ENCODE measurements around the gene LYPD1. TPM values are rescaled to one million over a fixed set of nuclear protein-coding genes. Genes with fewer than 3 reads are reported as not detected.
"Not testable (repeated sequence)": the region's sequence is repeated elsewhere in the genome, so short reads cannot be mapped to it uniquely, and the experiment has no call there.

Gene LYPD1, protein sequence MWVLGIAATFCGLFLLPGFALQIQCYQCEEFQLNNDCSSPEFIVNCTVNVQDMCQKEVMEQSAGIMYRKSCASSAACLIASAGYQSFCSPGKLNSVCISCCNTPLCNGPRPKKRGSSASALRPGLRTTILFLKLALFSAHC
- total RNA-seq (2014; rRNA removed; shearing (Covaris generic)): 0.04 TPM in 1 of 2 replicates, not detected in the other

DNA sequence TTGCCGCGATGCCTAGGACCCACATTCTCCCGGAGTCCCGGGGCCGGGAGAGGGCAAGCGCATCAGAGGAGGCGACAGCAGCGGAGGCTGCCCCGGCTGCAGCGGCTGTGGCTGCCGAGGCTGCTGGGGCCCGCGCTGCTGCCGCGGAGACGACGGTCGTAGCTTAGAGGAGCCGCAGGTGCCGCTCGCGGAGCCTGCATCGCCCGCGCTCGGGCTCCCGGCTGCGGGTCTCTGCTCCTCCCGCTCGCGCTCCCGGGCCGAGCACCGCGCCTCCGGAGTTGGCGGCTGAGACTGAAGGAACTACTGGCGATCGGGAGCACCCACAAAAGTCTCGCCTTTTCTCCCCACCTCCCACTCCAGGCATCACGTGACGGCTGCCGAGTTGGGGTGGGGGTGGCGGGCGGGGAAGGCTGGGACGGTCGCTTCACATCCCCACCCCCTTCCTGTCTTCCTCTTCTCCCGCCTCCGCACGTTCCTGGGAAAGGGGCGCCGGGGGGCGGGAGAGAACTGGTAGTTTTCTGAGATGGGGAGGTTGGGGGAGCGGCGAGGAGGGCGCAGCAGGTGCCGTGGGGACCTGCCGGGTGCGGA is at the start of gene LYPD1:
Gene LYPD1, minus strand, starts transcription at position 298 of the 588 bp plus-strand sequence. Its CDS starts 273 bp downstream, at position 25.
- H3K27ac ChIP-seq: no peak within 1 kb of the TSS

DNA sequence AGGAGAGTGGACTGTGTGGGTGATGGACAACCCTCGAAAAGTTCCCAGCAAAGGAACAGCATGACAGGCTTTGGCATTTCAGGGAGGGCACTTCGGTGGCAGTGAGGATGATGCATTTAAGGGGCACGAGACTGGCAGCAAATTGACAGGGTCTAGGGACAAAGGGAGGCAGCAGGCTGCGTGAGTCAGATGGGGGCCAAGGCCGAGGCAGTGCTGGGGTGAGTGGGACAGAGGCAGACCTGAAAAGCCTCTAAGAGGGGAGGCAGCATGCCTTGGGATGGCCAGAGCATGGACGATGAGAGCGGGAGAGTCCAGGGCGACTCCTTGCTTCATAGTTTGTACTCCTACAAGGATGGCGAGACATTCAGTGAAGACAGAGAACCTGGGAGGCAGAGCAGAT is 49.5 kb upstream of the LYPD1 start:
- Histone ChIP-seq H3K27ac (no peak overlapping the region), H3K36me3 (no peaks in the 10 kb centered on the region), H3K4me3 (no peak overlapping the region), H3K4me1 (no peaks in the 10 kb centered on the region), H3K9me3 (replicated peaks) (no peaks in the 10 kb centered on the region), H3K27me3 (no peaks in the 10 kb centered on the region)
- DNase-seq: no peak

More for the DNA sequence above, at the start of gene LYPD1:
- Histone ChIP-seq H3K27me3 (no peaks in the 10 kb centered on the region), H3K4me1 (0 out of 2 replicates have a peak, but pooled peaks cover 3% of the 10 kb centered on the region), H3K9me3 (replicated peaks) (no peaks in the 10 kb centered on the region), H3K4me3 (no peak within 1 kb of the TSS), H3K36me3 (no peaks in the 10 kb centered on the region)
- no peak for DNase-seq

DNA sequence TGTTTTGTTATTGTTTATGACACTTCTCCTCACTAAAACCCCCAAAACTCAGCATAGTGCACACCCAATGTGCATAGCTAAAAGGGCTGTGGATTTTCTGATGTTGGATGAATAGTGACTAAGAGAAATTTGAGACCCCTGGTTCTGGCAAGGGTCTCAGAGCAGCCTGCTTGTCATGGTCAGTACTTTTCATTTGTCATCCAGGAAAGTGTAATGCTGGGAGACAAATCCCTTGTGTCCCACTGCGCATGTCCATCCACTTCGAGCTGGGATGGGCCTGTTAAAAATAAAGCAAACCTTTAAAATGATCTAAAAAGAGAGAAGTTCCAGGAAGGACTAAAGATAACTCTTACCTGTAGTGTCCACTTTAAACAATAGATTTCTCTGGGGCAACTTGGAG is 46.9 kb upstream of the LYPD1 start:
- DNase-seq: no peak
- no peak overlapping the region for H3K4me3 ChIP-seq
- H3K4me1 ChIP-seq: no peaks in the 10 kb centered on the region
- H3K9me3 ChIP-seq (replicated peaks): no peaks in the 10 kb centered on the region
- H3K27me3 ChIP-seq: no peaks in the 10 kb centered on the region
- H3K27ac ChIP-seq: no peak overlapping the region
- H3K36me3 ChIP-seq: no peaks in the 10 kb centered on the region

DNA sequence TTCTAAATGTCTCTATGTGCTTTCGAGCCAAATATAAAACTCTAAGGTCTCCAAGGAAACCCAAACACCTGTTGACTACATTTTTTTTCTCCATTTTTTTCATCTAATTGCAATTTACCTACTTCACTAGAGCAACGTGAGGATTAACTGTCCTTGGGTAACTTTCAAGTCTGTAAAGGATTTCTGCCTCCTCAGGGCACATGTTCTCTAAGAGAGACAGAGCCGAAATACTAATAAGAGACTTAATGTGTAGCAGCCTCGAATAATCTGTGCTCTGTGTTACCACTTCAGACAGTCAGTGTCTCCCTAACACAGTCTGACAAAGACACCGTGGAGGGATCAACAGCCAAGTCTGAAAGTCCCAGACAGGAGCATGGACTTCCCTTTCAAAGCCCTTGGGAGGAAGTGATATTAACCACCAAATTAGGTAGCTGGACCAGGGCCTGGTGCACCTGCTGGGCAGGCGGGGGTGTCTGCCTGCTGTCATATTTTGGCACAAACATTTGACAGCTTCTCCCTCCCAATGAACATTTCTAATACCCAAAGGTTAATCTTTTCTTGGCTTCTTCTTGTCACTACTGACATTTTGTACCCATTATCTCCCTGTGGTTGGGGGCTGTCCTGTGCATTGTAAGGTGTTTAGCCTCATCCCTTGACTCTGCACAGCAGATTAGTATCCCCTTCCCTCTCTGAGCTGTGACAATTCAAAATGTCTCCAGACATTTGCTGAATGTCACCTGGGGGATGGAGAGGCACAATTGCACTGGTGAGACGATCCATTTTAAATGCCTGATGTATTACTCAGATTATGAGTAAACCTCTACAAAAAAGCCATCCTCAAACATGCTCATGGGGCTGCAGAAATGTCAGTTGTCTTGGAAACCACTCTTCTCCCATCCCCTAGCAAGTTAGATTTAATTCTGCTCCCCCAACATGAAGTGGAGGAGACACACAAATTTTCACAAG is 45.7 kb upstream of the LYPD1 start:
- Histone ChIP-seq H3K4me3 (no peak overlapping the region), H3K27me3 (no peaks in the 10 kb centered on the region), H3K9me3 (replicated peaks) (no peaks in the 10 kb centered on the region), H3K36me3 (no peaks in the 10 kb centered on the region), H3K4me1 (no peaks in the 10 kb centered on the region), H3K27ac (no peak overlapping the region)
- no peak for DNase-seq

DNA sequence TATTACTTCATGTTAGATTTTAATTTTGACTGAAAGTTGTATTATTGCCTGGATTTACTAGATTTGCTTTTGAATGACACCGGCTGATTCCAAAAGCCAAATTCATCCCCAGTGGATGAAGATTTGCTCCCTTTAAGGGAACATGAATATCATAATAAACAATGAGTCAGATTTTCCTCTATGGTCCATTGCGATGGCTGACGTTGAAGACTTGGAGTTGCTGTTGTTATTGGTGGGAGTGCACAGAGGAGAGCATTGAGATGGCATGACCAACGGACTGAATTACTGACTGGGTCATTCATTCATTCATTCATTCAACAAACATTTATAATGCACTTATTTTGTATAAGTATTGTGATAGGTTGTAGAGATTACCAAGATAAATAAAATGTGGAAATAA is 33.4 kb upstream of the LYPD1 start:
- Histone ChIP-seq H3K27me3 (no peaks in the 10 kb centered on the region), H3K4me3 (no peak overlapping the region), H3K9me3 (replicated peaks) (no peaks in the 10 kb centered on the region), H3K4me1 (no peaks in the 10 kb centered on the region), H3K27ac (no peak overlapping the region), H3K36me3 (no peaks in the 10 kb centered on the region)
- DNase-seq: no peak

DNA sequence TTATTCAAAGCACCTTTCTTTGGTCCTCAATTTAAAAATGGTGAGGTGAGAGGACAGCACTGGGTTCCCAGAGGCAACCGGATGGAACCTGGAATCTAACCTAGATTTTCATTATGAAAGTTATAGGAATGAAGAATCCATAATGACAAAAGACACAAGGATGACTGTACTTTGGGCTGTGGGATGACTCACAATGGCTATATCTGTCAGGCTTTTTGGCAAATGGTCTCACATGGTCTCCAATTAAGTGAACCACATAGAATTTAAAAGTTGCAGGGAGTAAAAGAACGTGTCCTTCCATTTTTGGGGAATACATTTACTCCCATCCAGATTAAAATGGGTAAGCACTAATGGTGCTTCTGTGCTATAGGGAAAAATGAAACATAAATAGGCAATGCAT is 31.8 kb upstream of the LYPD1 start:
- no peaks in the 10 kb centered on the region for H3K9me3 ChIP-seq (replicated peaks)
- no peak overlapping the region for H3K27ac ChIP-seq
- H3K4me1 ChIP-seq: no peaks in the 10 kb centered on the region
- no peak for DNase-seq
- H3K4me3 ChIP-seq: no peak overlapping the region
- no peaks in the 10 kb centered on the region for H3K27me3 ChIP-seq
- no peaks in the 10 kb centered on the region for H3K36me3 ChIP-seq

DNA sequence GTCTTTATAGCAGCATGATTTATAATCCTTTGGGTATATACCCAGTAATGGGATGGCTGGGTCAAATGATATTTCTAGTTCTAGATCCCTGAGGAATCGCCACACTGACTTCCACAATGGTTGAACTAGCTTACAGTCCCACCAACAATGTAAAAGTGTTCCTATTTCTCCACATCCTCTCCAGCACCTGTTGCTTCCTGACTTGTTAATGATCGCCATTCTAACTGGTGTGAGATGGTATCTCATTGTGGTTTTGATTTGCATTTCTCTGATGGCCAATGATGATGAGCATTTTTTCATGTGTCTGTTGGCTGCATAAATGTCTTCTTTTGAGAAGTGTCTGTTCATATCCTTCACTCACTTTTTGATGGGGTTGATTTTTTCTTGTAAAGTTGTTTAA is 29.8 kb upstream of the LYPD1 start:
- not testable (repeated sequence) for H3K36me3 ChIP-seq; H3K4me1 ChIP-seq; H3K27me3 ChIP-seq; DNase-seq; H3K4me3 ChIP-seq; H3K9me3 ChIP-seq (replicated peaks); H3K27ac ChIP-seq

DNA sequence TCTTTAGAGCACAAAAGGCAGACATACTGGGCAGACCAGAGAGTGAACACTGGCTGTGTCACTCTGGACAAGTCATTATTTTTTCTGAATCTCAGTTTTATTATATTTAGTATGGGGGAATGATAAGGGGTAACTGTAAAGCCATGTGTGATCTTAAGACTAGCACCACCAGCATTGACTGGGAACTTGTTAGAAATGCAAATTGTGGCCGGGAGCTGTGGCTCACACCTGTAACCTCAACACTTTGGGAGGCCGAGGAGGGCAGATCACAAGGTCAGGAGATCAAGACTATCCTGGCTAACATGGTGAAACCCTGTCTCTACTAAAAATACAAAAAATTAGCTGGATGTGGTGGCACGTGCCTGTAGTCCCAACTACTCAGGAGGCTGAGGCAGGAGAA is 28.3 kb upstream of the LYPD1 start:
- not testable (repeated sequence) for H3K36me3 ChIP-seq; H3K27ac ChIP-seq; H3K9me3 ChIP-seq (replicated peaks); H3K27me3 ChIP-seq; DNase-seq; H3K4me3 ChIP-seq; H3K4me1 ChIP-seq

DNA sequence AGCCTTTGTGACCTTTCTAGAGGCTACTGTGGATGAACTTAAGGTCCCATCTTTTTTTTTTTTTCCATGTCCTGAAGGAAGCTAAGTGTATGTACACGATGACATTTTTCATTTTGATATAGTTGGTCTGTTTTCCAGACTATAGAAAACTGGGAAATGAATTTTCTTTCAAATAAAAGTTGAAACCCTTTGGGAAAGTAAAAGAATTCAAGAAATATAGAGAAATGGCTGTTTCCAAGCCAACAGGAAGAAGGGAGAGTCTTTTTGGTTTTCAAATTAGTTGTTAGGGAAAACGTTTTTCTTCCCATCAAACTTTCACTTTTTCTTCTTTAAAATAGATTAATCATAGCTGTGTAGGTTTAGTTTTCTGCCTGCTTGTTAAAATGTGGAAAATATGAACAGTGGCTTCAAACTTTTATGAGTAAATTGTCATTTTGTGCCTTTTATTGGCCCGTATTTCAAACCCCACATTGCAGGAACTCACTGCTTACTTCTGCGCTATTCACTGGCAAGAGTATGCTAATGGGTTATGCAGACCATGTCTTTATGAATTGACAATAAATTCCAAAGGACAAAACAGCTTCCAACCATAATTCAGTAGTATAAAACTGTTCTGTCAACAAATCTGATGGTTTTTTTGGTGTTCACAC is 27.7 kb upstream of the LYPD1 start:
- Histone ChIP-seq H3K27me3 (no peaks in the 10 kb centered on the region), H3K27ac (no peak overlapping the region), H3K4me1 (no peaks in the 10 kb centered on the region), H3K4me3 (no peak overlapping the region), H3K9me3 (replicated peaks) (no peaks in the 10 kb centered on the region), H3K36me3 (no peaks in the 10 kb centered on the region)
- no peak for DNase-seq

DNA sequence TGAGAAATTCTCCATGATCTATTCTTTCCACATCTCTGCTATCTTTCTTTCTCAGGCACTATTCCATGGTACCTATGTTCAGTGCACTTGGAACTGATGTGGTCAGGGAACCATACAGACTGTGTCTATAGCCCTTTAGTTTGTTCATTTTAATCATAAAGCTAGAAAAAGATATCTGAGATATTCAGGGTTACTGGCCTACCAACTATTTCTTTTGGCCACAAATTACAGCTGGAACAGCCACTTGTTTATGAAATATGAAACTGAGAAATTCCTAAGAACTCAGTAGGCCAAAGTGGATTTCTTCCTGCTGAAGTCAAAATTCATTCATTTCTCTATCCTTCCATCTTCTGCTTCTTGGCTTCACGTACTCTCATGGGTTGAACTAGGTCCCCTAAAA is 22.8 kb upstream of the LYPD1 start:
- Histone ChIP-seq H3K4me1 (no peaks in the 10 kb centered on the region), H3K36me3 (no peaks in the 10 kb centered on the region), H3K27ac (no peak overlapping the region), H3K9me3 (replicated peaks) (no peaks in the 10 kb centered on the region), H3K4me3 (no peak overlapping the region), H3K27me3 (no peaks in the 10 kb centered on the region)
- DNase-seq: no peak

DNA sequence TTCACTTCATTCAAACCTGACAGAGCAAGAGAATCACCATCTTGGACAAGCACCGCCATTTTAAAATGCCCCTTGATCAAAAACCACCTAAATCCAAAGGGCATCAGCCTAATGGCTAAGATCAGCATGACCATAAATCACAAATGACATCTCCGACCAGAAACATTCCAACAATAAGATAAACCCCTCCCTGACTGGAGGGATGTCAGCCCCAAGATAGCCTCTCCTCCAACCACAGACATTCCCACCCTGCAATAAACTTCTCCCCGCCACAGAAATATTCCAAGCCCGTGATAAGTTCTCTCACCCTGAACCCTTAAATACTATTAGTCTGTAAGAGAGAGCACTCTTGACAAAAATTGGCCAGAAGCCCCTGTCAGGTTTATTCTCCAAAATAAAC is 21.6 kb upstream of the LYPD1 start:
- no peaks in the 10 kb centered on the region for H3K27me3 ChIP-seq
- H3K4me3 ChIP-seq: no peak overlapping the region
- no peaks in the 10 kb centered on the region for H3K4me1 ChIP-seq
- no peaks in the 10 kb centered on the region for H3K9me3 ChIP-seq (replicated peaks)
- no peaks in the 10 kb centered on the region for H3K36me3 ChIP-seq
- no peak overlapping the region for H3K27ac ChIP-seq
- no peak for DNase-seq

DNA sequence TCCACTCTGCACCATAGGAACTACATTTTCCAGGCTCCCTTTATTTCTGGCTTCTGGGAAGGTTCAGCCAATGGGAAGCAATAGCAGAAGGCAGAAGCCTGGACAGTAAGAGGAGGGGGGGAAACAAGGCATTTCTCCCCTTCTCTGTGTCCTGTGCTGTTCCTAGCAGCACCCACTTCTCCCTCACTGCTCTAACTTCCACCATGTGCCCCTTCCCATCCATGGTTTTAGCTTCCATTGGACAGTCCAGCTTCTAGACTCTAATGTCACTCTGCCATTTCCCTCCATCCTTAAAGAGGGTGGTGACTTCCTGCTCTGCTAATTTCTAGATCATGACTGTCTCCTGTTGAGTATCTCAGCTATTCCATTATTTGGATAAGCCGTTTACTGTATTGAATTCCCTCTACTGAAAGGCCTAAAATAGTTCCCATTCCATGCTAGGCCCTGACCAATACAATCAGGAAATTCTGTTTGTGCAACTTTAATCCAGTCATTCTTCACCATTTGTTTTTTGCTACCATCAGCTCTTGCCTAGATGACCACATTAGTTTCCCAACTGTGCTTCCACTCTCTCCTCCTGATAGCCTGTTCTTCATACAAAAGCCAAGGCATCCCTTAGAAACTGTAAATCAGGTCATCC is 20.8 kb upstream of the LYPD1 start:
- DNase-seq: no peak
- H3K27ac ChIP-seq: no peak overlapping the region
- H3K36me3 ChIP-seq: no peaks in the 10 kb centered on the region

DNA sequence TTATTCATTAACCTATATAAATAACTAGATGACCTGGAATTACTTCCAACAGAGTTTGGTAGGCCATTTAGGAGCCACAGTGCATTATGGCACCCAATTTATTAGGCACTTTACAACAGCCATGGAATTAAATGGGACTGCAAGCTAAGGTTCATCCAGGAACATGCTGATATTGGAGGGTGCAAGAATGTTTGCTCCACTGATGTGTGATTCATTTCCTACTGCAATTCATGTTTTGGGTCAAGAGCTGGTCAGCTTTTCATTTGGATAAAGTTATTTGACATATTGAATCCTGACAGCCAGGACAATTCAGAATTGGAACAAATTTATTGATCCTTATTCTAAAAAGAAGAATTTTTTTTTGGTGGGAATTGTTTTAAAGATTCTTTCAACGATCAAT is 11.8 kb upstream of the LYPD1 start:
- no peak overlapping the region for H3K4me3 ChIP-seq
- no peak overlapping the region for H3K27ac ChIP-seq
- H3K36me3 ChIP-seq: no peaks in the 10 kb centered on the region
- H3K9me3 ChIP-seq (replicated peaks): no peaks in the 10 kb centered on the region
- DNase-seq: no peak
- H3K27me3 ChIP-seq: no peaks in the 10 kb centered on the region
- H3K4me1 ChIP-seq: no peaks in the 10 kb centered on the region

More for the DNA sequence above, 20.8 kb upstream of the LYPD1 start:
- no peaks in the 10 kb centered on the region for H3K4me1 ChIP-seq
- H3K4me3 ChIP-seq: no peak overlapping the region
- no peaks in the 10 kb centered on the region for H3K9me3 ChIP-seq (replicated peaks)
- no peaks in the 10 kb centered on the region for H3K27me3 ChIP-seq

DNA sequence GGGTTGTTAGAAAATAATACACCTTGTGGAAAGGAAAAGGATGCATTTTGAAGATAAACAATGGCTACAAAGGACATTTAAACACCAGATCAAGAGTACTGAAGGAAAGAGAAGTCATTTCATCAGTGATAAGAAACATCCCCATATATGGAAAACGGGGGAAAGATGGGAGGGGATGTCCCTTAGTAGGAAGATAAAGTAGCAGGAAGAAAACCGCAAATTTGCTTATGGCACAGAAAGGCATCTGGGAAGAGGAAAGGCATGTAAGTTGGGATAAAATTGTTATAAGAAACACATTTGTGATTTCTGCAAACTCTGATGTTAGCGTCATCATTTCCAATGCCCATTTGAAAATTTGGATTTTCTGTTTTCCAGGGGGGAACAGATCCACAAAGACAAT is 10.5 kb upstream of the LYPD1 start:
- no peaks in the 10 kb centered on the region for H3K9me3 ChIP-seq (replicated peaks)
- no peak overlapping the region for H3K4me3 ChIP-seq
- no peak overlapping the region for H3K27ac ChIP-seq
- no peaks in the 10 kb centered on the region for H3K4me1 ChIP-seq
- DNase-seq: no peak
- H3K36me3 ChIP-seq: no peaks in the 10 kb centered on the region
- no peaks in the 10 kb centered on the region for H3K27me3 ChIP-seq
